ENCODE data around the gene GSK3B.

DNA sequence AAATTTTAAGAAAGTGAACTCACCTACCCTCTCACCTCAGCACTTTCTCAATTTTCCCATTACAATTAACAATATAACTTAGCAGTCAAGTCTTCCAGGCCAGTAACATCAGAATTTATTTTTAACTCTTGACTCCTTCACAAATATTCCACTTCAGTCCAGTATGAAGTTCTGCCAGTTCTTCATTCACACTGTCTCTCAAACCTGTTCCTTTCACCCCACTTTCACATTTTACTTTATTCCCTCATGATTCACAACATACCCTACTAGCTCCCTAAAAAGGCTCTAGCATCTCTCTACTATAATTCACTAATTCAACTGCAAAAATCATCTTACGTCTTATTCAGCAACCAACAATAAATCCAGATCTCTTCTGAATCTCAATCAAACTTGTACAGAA, 3.8 kb downstream of the GSK3B start:
- TF ChIP-seq, protein P1, sequence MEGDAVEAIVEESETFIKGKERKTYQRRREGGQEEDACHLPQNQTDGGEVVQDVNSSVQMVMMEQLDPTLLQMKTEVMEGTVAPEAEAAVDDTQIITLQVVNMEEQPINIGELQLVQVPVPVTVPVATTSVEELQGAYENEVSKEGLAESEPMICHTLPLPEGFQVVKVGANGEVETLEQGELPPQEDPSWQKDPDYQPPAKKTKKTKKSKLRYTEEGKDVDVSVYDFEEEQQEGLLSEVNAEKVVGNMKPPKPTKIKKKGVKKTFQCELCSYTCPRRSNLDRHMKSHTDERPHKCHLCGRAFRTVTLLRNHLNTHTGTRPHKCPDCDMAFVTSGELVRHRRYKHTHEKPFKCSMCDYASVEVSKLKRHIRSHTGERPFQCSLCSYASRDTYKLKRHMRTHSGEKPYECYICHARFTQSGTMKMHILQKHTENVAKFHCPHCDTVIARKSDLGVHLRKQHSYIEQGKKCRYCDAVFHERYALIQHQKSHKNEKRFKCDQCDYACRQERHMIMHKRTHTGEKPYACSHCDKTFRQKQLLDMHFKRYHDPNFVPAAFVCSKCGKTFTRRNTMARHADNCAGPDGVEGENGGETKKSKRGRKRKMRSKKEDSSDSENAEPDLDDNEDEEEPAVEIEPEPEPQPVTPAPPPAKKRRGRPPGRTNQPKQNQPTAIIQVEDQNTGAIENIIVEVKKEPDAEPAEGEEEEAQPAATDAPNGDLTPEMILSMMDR (IDR thresholded peaks at IDR 0.05), result no peak
- TF ChIP-seq POLR2A (IDR thresholded peaks at IDR 0.05), result no peak

Data from thyroid gland (tissue), 4 donors.